HepG2 (cell line): ENCODE results near the gene BIRC7. TPM values are rescaled to one million over a fixed set of nuclear protein-coding genes. Genes with fewer than 3 reads are reported as not detected.

Experiments used
- ATAC-seq: fragments of 200-7000 bp; cut with Tn5 transposase; 3 replicates; pipeline ENCODE4 v1.9.1; 2020; ENCODE audit warnings: mild to moderate bottlenecking, moderate library complexity
- BruUV-seq: library from RNA; stranded (reverse); fragments of 400-500 nt; replicated peaks from 2 replicates; lab custom pipeline; 2021; lab: Mats Ljungman, UMichigan
- CTCF ChIA-PET: fragments of 300-600 bp; formaldehyde crosslinking; extraction: SDS; loops from one replicate; lab custom pipeline; 2021; ENCODE audit warnings: low total read pairs, inconsistent platforms, low intra/inter-chr PET ratio; lab: Yijun Ruan, JAX
- POLR2A ChIA-PET: fragments of 350-600 bp; sonication (Branson Sonifier 250); formaldehyde crosslinking; loops from one replicate; lab custom pipeline; 2020; ENCODE audit warnings: antibody characterized with exemption, inconsistent platforms; lab: Yijun Ruan, JAX
- DNase-seq: peaks from one replicate; pipeline ENCODE4 v3.0.0-alpha.2; 2015; ENCODE audit warnings: low spot score
- FAIRE-seq: peaks from 3 replicates; lab custom pipeline; 2011; peaks lifted over from hg19 to GRCh38; lab: Jason Lieb, UNC
- H2AFZ ChIP-seq: one replicate; pipeline ENCODE4 v1.6.1; 2011; ENCODE audit warnings: low read length, inconsistent platforms
- H3K27ac ChIP-seq: fragments of 300-600 bp; 3 replicates; pipeline ENCODE4 v1.8.0; 2011; ENCODE audit warnings: mixed run types, mild to moderate bottlenecking, mixed read lengths, low read length, inconsistent platforms; ENCODE audit not compliant: insufficient read depth; ENCODE audit errors: extremely low read length
- H3K27me3 ChIP-seq, 2 experiments: fragments of 200-600 bp in 1 of 2; 2 replicates in 1 of 2; 3 replicates in 1 of 2; pipeline versions ENCODE4 v1.6.0 to v1.8.0; 2011; ENCODE audit warnings: low read length in 2 of 2, mild to moderate bottlenecking in 2 of 2, moderate library complexity in 2 of 2, inconsistent platforms in 1 of 2; ENCODE audit not compliant: insufficient read depth in 2 of 2, control insufficient read depth in 1 of 2
- H3K36me3 ChIP-seq, 2 experiments: fragments of 200-600 bp in 1 of 2; replicated peaks in 1 of 2; 2 replicates in 1 of 2; 3 replicates in 1 of 2; pipeline versions ENCODE4 v1.5.1 to v1.8.0; 2011; ENCODE audit warnings: low read length in 2 of 2, inconsistent platforms in 1 of 2; ENCODE audit not compliant: insufficient read depth in 2 of 2, control insufficient read depth in 1 of 2
- H3K4me1 ChIP-seq: 2 replicates; pipeline ENCODE4 v1.5.1; 2012; ENCODE audit warnings: low read length, inconsistent platforms; ENCODE audit not compliant: insufficient read depth
- H3K4me2 ChIP-seq: 2 replicates; pipeline ENCODE4 v1.6.0; 2011; ENCODE audit warnings: low read depth, low read length, inconsistent platforms
- H3K4me3 ChIP-seq, 3 experiments: fragments of 200-600 bp in 1 of 3; sonication (generic), shearing (Covaris generic) in 1 of 3; replicated peaks in 1 of 3; 2 replicates each; pipeline ENCODE4 v1.5.1; 2011 to 2016; ENCODE audit warnings: low read length in 3 of 3, inconsistent platforms in 2 of 3, low read depth in 2 of 3, mild to moderate bottlenecking in 2 of 3, control low read depth in 1 of 3, mixed read lengths in 1 of 3; ENCODE audit not compliant: insufficient read depth in 1 of 3
- H3K79me2 ChIP-seq: one replicate; pipeline ENCODE4 v1.6.1; 2011; ENCODE audit warnings: low read length, inconsistent platforms; ENCODE audit not compliant: insufficient read depth
- H3K9ac ChIP-seq: 2 replicates; pipeline ENCODE4 v1.6.0; 2011; ENCODE audit warnings: mild to moderate bottlenecking, low read depth, low read length, inconsistent platforms; ENCODE audit not compliant: insufficient read depth
- H3K9me3 ChIP-seq: 2 replicates; pipeline ENCODE4 v1.5.1; 2012; ENCODE audit warnings: mild to moderate bottlenecking, low read length
- H4K20me1 ChIP-seq: 2 replicates; pipeline ENCODE4 v1.6.0; 2011; ENCODE audit warnings: inconsistent platforms, mild to moderate bottlenecking, low read length, moderate library complexity; ENCODE audit not compliant: insufficient read depth
- ARNT ChIP-seq: fragments of 450-650 bp; IDR thresholded peaks from 2 replicates; pipeline ENCODE4 v1.6.1; 2017
- EED ChIP-seq: sonication (generic); formaldehyde crosslinking; IDR thresholded peaks from 2 replicates; pipeline ENCODE4 v1.5.0; 2020; ENCODE audit warnings: mild to moderate bottlenecking, missing genetic modification reagents
- HDAC6 ChIP-seq: fragments of 200-600 bp; sonication (generic); IDR thresholded peaks from 2 replicates; pipeline ENCODE4 v1.7.0; 2017; ENCODE audit warnings: mild to moderate bottlenecking, antibody characterized with exemption, low read length, low read depth
- KDM6A ChIP-seq: IDR thresholded peaks from 2 replicates; pipeline ENCODE4 v1.6.1; 2016; ENCODE audit warnings: low read depth
- KLF13 ChIP-seq: sonication (generic); formaldehyde crosslinking; IDR thresholded peaks from 2 replicates; pipeline ENCODE4 v1.4.0; 2020; ENCODE audit warnings: mild to moderate bottlenecking, missing genetic modification reagents
- PHB2 ChIP-seq: fragments of 450-650 bp; IDR thresholded peaks from 2 replicates; pipeline ENCODE4 v1.6.1; 2018; ENCODE audit not compliant: partially characterized antibody
- ZKSCAN5 ChIP-seq: sonication (generic); formaldehyde crosslinking; IDR thresholded peaks from 2 replicates; pipeline ENCODE4 v1.5.1; 2020; ENCODE audit warnings: mild to moderate bottlenecking, missing genetic modification reagents
- ZMAT3 ChIP-seq: sonication (generic); formaldehyde crosslinking; conservative IDR thresholded peaks from 2 replicates; pipeline ENCODE4 v1.7.0; 2021; ENCODE audit warnings: missing genetic modification reagents
- ZMYM4 ChIP-seq: sonication (generic); formaldehyde crosslinking; IDR thresholded peaks from 2 replicates; pipeline ENCODE4 v1.8.1; 2023; ENCODE audit warnings: mild to moderate bottlenecking, missing genetic modification reagents
- ZNF460 ChIP-seq: sonication (generic); formaldehyde crosslinking; IDR thresholded peaks from 2 replicates; pipeline ENCODE4 v1.5.1; 2020; ENCODE audit warnings: missing genetic modification reagents, mild to moderate bottlenecking, borderline replicate concordance
- ZNF501 ChIP-seq: sonication (generic); formaldehyde crosslinking; IDR thresholded peaks from 2 replicates; pipeline ENCODE4 v1.5.1; 2020; ENCODE audit warnings: mild to moderate bottlenecking, moderate library complexity, missing genetic modification reagents
- ZNF557 ChIP-seq: sonication (generic); formaldehyde crosslinking; IDR thresholded peaks from 2 replicates; pipeline ENCODE4 v1.4.0; 2020; ENCODE audit warnings: missing genetic modification reagents
- ZNF788 ChIP-seq: sonication (generic); formaldehyde crosslinking; IDR thresholded peaks from 2 replicates; pipeline ENCODE4 v1.5.0; 2020; ENCODE audit warnings: mild to moderate bottlenecking, missing genetic modification reagents, borderline replicate concordance
- ZSCAN22 ChIP-seq: sonication (generic); formaldehyde crosslinking; IDR thresholded peaks from 2 replicates; pipeline ENCODE4 v1.4.0; 2020; ENCODE audit warnings: mild to moderate bottlenecking, missing genetic modification reagents
- WGBS: methylation state at CpG from one replicate; pipeline ENCODE4 v1.1.6; 2017; ENCODE audit warnings: low lambda C conversion rate; 5-methylcytosine and 5-hydroxymethylcytosine counted together
- in situ Hi-C: cut with HindIII; loops from 2 replicates; pipeline ENCODE4 v1.10.0; 2017; ENCODE audit warnings: low pct_unique_long_range_greater_than_20kb; ENCODE audit not compliant: extremely low pct_ligation_motif_present
- intact Hi-C: fragments of 100-400 bp; cut with micrococcal nuclease; formaldehyde crosslinking; loops from one replicate; pipeline ENCODE4 v1.10.0; 2022; ENCODE audit not compliant: unreplicated experiment
- polyA plus RNA-seq, 8 experiments: library from polyadenylated mRNA; depleted of rRNA in 3 of 8; stranded (reverse) in 7 of 8; unstranded in 1 of 8; fragments of >200 nt; fragmentation: Illumina TruSeq in 4 of 8; extraction: Trizol in 4 of 8; gene quantifications; 2 replicates each; pipeline versions ENCODE4 v1.2.1 to v1.2.3, GENCODE V29; 2011 to 2016; ENCODE audit warnings: low read depth in 4 of 8, missing spikeins in 1 of 8, mixed read lengths in 1 of 8; ENCODE audit not compliant: insufficient read depth in 1 of 8
- total RNA-seq, 5 experiments: library from RNA; depleted of rRNA; stranded (reverse); fragments of >200 nt; fragmentation: Illumina TruSeq; extraction: Trizol; gene quantifications; 2 replicates each; pipeline ENCODE4 v1.2.3, GENCODE V29; 2016; ENCODE audit warnings: low read depth in 1 of 5
- TF ChIP-seq, protein P1 (sequence below): sonication (generic); formaldehyde crosslinking; IDR thresholded peaks from 2 replicates; pipeline ENCODE4 v1.4.0; 2020; ENCODE audit warnings: missing genetic modification reagents
- TF ChIP-seq, protein P2 (sequence below), 2 experiments: IDR thresholded peaks; 2 replicates each; pipeline ENCODE4 v1.6.1; 2011 to 2012; ENCODE audit warnings: low read length in 2 of 2, borderline replicate concordance in 1 of 2, low read depth in 1 of 2, mild to moderate bottlenecking in 1 of 2, moderate library complexity in 1 of 2
- TF ChIP-seq, protein P3 (sequence below): IDR thresholded peaks from 2 replicates; pipeline ENCODE4 v1.6.1; 2016; ENCODE audit warnings: mild to moderate bottlenecking, missing biosample characterization, missing genetic modification reagents
- TF ChIP-seq, protein P4 (sequence below): sonication (generic); formaldehyde crosslinking; IDR thresholded peaks from 2 replicates; pipeline ENCODE4 v1.8.0; 2022; ENCODE audit warnings: low read depth, missing genetic modification reagents

The BIRC7 gene
- total and polyA plus RNA-seq, 2 of the 13 experiments (the other 11 are each of a cell fraction or from before 2014, with no cell fraction given) = 0.27 to 5.1 TPM

DNA sequence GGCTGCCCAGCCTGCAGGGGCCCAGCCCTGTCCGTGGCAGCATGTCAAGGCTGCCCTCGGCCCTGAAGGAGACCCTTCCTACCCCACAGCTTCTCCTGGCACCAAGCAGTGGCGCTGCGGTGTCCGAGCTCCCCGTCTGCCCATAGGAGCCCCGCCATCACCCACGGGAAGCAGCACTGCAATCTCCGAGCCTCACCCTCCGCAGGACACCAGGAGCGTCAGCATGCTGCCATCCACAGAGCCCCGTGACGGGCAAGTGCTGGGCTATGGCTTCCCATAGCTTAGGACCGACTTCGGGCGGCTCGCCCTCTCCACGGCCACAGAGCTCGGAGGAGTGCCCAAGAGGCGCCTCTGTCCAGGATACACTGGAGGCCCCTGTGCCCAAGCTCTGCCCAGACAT is 44.9 kb upstream of the BIRC7 start:
- FAIRE-seq (no peak), DNase-seq (no peak), ATAC-seq (peak; percentile 5; the same call in 2 of the 3 replicates)
- CTCF ChIA-PET = no interaction called here
- POLR2A ChIA-PET = no interaction called here
- Histone ChIP-seq H3K4me2 (no peak overlapping the region), H3K9me3 (no peaks in the 10 kb centered on the region), H3K27me3 (no peaks in the 10 kb centered on the region), H4K20me1 (peaks cover 6% of the 10 kb centered on the region), H3K4me3 (no peak overlapping the region), H3K9ac (no peak overlapping the region), H3K27ac (no peak overlapping the region), H2AFZ (no peak overlapping the region), H3K4me1 (no peaks in the 10 kb centered on the region), H3K79me2 (no peaks in the 10 kb centered on the region), H3K36me3 (peaks cover 8 to 11% of the 10 kb centered on the region in 2 experiments; a peak in 4 of 5 replicates)
- in situ Hi-C loops = no loop called here
- intact Hi-C loops = no loop called here
- whole genome bisulfite sequencing = 66% methylated on average over 19 of the region's 20 CpGs
- BruUV-seq = no TSS peak
- TF ChIP-seq KDM6A (CRISPR knock-in tag) = no peak
- TF ChIP-seq, protein P1, sequence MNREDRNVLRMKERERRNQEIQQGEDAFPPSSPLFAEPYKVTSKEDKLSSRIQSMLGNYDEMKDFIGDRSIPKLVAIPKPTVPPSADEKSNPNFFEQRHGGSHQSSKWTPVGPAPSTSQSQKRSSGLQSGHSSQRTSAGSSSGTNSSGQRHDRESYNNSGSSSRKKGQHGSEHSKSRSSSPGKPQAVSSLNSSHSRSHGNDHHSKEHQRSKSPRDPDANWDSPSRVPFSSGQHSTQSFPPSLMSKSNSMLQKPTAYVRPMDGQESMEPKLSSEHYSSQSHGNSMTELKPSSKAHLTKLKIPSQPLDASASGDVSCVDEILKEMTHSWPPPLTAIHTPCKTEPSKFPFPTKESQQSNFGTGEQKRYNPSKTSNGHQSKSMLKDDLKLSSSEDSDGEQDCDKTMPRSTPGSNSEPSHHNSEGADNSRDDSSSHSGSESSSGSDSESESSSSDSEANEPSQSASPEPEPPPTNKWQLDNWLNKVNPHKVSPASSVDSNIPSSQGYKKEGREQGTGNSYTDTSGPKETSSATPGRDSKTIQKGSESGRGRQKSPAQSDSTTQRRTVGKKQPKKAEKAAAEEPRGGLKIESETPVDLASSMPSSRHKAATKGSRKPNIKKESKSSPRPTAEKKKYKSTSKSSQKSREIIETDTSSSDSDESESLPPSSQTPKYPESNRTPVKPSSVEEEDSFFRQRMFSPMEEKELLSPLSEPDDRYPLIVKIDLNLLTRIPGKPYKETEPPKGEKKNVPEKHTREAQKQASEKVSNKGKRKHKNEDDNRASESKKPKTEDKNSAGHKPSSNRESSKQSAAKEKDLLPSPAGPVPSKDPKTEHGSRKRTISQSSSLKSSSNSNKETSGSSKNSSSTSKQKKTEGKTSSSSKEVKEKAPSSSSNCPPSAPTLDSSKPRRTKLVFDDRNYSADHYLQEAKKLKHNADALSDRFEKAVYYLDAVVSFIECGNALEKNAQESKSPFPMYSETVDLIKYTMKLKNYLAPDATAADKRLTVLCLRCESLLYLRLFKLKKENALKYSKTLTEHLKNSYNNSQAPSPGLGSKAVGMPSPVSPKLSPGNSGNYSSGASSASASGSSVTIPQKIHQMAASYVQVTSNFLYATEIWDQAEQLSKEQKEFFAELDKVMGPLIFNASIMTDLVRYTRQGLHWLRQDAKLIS = no peak
- TF ChIP-seq, protein P2, sequence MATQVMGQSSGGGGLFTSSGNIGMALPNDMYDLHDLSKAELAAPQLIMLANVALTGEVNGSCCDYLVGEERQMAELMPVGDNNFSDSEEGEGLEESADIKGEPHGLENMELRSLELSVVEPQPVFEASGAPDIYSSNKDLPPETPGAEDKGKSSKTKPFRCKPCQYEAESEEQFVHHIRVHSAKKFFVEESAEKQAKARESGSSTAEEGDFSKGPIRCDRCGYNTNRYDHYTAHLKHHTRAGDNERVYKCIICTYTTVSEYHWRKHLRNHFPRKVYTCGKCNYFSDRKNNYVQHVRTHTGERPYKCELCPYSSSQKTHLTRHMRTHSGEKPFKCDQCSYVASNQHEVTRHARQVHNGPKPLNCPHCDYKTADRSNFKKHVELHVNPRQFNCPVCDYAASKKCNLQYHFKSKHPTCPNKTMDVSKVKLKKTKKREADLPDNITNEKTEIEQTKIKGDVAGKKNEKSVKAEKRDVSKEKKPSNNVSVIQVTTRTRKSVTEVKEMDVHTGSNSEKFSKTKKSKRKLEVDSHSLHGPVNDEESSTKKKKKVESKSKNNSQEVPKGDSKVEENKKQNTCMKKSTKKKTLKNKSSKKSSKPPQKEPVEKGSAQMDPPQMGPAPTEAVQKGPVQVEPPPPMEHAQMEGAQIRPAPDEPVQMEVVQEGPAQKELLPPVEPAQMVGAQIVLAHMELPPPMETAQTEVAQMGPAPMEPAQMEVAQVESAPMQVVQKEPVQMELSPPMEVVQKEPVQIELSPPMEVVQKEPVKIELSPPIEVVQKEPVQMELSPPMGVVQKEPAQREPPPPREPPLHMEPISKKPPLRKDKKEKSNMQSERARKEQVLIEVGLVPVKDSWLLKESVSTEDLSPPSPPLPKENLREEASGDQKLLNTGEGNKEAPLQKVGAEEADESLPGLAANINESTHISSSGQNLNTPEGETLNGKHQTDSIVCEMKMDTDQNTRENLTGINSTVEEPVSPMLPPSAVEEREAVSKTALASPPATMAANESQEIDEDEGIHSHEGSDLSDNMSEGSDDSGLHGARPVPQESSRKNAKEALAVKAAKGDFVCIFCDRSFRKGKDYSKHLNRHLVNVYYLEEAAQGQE (IDR thresholded peaks at IDR 0.05; ENCODE audit: borderline replicate concordance in 1 of 2, low read depth in 1 of 2, low read length in 2 of 2) = no peak
- TF ChIP-seq ZMAT3 (CRISPR knock-in tag) = no peak
- no peak for TF ChIP-seq ZSCAN22 (CRISPR knock-in tag)
- no peak for TF ChIP-seq KLF13 (CRISPR knock-in tag)
- TF ChIP-seq ZNF557 (CRISPR knock-in tag) = no peak
- TF ChIP-seq EED = no peak
- no peak for TF ChIP-seq ARNT
- TF ChIP-seq HDAC6 = no peak
- TF ChIP-seq, protein P3, sequence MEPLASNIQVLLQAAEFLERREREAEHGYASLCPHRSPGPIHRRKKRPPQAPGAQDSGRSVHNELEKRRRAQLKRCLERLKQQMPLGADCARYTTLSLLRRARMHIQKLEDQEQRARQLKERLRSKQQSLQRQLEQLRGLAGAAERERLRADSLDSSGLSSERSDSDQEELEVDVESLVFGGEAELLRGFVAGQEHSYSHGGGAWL (CRISPR knock-in tag) = no peak
- TF ChIP-seq PHB2 = no peak
- TF ChIP-seq ZNF460 = no peak
- TF ChIP-seq ZMYM4 = no peak
- TF ChIP-seq ZNF788 = no peak
- TF ChIP-seq ZKSCAN5 (CRISPR knock-in tag) = no peak
- TF ChIP-seq, protein P4, sequence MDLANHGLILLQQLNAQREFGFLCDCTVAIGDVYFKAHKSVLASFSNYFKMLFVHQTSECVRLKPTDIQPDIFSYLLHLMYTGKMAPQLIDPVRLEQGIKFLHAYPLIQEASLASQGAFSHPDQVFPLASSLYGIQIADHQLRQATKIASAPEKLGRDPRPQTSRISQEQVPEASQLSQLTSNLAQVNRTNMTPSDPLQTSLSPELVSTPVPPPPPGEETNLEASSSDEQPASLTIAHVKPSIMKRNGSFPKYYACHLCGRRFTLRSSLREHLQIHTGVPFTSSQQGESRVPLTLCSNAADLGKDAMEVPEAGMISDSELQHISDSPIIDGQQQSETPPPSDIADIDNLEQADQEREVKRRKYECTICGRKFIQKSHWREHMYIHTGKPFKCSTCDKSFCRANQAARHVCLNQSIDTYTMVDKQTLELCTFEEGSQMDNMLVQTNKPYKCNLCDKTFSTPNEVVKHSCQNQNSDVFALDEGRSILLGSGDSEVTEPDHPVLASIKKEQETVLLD (CRISPR knock-in tag) = no peak
- TF ChIP-seq ZNF501 = no peak
